GM23338 (cell line): ENCODE measurements around the gene RTL10. TPM values are rescaled to one million over a fixed set of nuclear protein-coding genes. Genes with fewer than 3 reads are reported as not detected.

ENCODE experiments used
- ATAC-seq: fragments of 200-7000 bp; cut with Tn5 transposase; 3 replicates; pipeline ENCODE4 v1.9.1; 2020
- DNase-seq: peaks from one replicate; pipeline ENCODE4 v3.0.0-alpha.2; 2015; ENCODE audit warnings: low spot score
- H2AFZ ChIP-seq: fragments of 200-600 bp; sonication (generic); 2 replicates; pipeline ENCODE4 v1.8.0; 2016; ENCODE audit warnings: antibody characterized with exemption, mild to moderate bottlenecking, moderate library complexity
- H3F3A ChIP-seq: fragments of 200-600 bp; sonication (generic); replicated peaks from 2 replicates; pipeline ENCODE4 v1.8.0; 2017; ENCODE audit warnings: antibody characterized with exemption, mixed run types, low read depth
- H3K27ac ChIP-seq: fragments of 200-600 bp; sonication (generic); 2 replicates; pipeline ENCODE4 v1.6.1; 2016; ENCODE audit warnings: low read depth
- H3K27me3 ChIP-seq: fragments of 200-600 bp; sonication (generic); 2 replicates; pipeline ENCODE4 v1.8.0; 2016; ENCODE audit warnings: mild to moderate bottlenecking, mixed run types, moderate library complexity; ENCODE audit not compliant: insufficient read depth
- H3K36me3 ChIP-seq: fragments of 200-600 bp; sonication (generic); 2 replicates; pipeline ENCODE4 v1.8.0; 2016; ENCODE audit warnings: mild to moderate bottlenecking; ENCODE audit not compliant: insufficient read depth
- H3K4me1 ChIP-seq: fragments of 200-600 bp; sonication (generic); 2 replicates; pipeline ENCODE4 v1.8.0; 2016; ENCODE audit warnings: mild to moderate bottlenecking, moderate library complexity; ENCODE audit not compliant: insufficient read depth
- H3K4me2 ChIP-seq: fragments of 200-600 bp; sonication (generic); 2 replicates; pipeline ENCODE4 v1.7.1; 2017; ENCODE audit warnings: mixed run types
- H3K4me3 ChIP-seq: fragments of 200-600 bp; sonication (generic); 2 replicates; pipeline ENCODE4 v1.6.1; 2016; ENCODE audit warnings: mixed run types
- H3K79me2 ChIP-seq: fragments of 200-600 bp; sonication (generic); replicated peaks from 2 replicates; pipeline ENCODE4 v1.8.0; 2017; ENCODE audit warnings: mild to moderate bottlenecking; ENCODE audit not compliant: insufficient read depth
- H3K9me2 ChIP-seq: fragments of 200-600 bp; sonication (generic); 2 replicates; pipeline ENCODE4 v1.8.0; 2017; ENCODE audit not compliant: insufficient read depth
- H4K20me1 ChIP-seq: fragments of 200-600 bp; sonication (generic); replicated peaks from 2 replicates; pipeline ENCODE4 v1.8.0; 2017; ENCODE audit warnings: mild to moderate bottlenecking; ENCODE audit not compliant: insufficient read depth
- H3K27ac Mint-ChIP-seq: 2 replicates; pipeline ENCODE4 v1.8.0; 2020; ENCODE audit warnings: inconsistent platforms, mild to moderate bottlenecking, moderate library complexity, mixed read lengths
- H3K27me3 Mint-ChIP-seq: 3 replicates; pipeline ENCODE4 v1.8.0; 2022; ENCODE audit warnings: low read depth, mild to moderate bottlenecking, moderate library complexity, mixed read lengths, inconsistent platforms; ENCODE audit not compliant: insufficient read depth, poor library complexity
- H3K36me3 Mint-ChIP-seq: 3 replicates; pipeline ENCODE4 v1.8.0; 2021; ENCODE audit warnings: low read depth, mild to moderate bottlenecking, inconsistent platforms, moderate library complexity, mixed read lengths
- H3K4me1 Mint-ChIP-seq: 3 replicates; pipeline ENCODE4 v1.8.0; 2020; ENCODE audit warnings: mild to moderate bottlenecking, inconsistent platforms, mixed read lengths
- H3K4me3 Mint-ChIP-seq: 3 replicates; pipeline ENCODE4 v1.8.0; 2021; ENCODE audit warnings: moderate library complexity, mild to moderate bottlenecking, inconsistent platforms, mixed read lengths
- H3K9me3 Mint-ChIP-seq: 3 replicates; pipeline ENCODE4 v1.8.0; 2020; ENCODE audit warnings: moderate library complexity, mild to moderate bottlenecking, inconsistent platforms, mixed read lengths
- CREB1 ChIP-seq: fragments of 250-450 bp; sonication (Bioruptor Pico); IDR thresholded peaks from 2 replicates; pipeline ENCODE4 v1.5.0; 2020; ENCODE audit warnings: low read depth, mild to moderate bottlenecking, moderate library complexity
- EZH2 ChIP-seq: fragments of 200-600 bp; sonication (generic); IDR thresholded peaks from one replicate; pipeline ENCODE4 v1.8.0; 2017; ENCODE audit warnings: antibody characterized with exemption, mild to moderate bottlenecking, low read depth; ENCODE audit not compliant: unreplicated experiment
- EZH2phosphoT487 ChIP-seq: fragments of 200-600 bp; sonication (generic); IDR thresholded peaks from one replicate; pipeline ENCODE4 v1.8.1; 2018; ENCODE audit warnings: antibody characterized with exemption; ENCODE audit not compliant: unreplicated experiment
- JUNB ChIP-seq: IDR thresholded peaks from one replicate; pipeline ENCODE4 v1.6.1; 2016; ENCODE audit warnings: antibody characterized with exemption; ENCODE audit not compliant: unreplicated experiment
- NANOG ChIP-seq: IDR thresholded peaks from 2 replicates; pipeline ENCODE4 v1.6.1; 2016; ENCODE audit warnings: antibody characterized with exemption, borderline replicate concordance
- POLR2AphosphoS5 ChIP-seq: IDR thresholded peaks from 2 replicates; pipeline ENCODE4 v1.6.1; 2016; ENCODE audit warnings: antibody characterized with exemption, low read depth
- STAT1 ChIP-seq: IDR thresholded peaks from one replicate; pipeline ENCODE4 v1.6.1; 2016; ENCODE audit warnings: antibody characterized with exemption; ENCODE audit not compliant: unreplicated experiment
- ZNF114 ChIP-seq: fragments of 250-450 bp; sonication (Bioruptor Pico); IDR thresholded peaks from 2 replicates; pipeline ENCODE4 v1.5.0; 2020; ENCODE audit warnings: mild to moderate bottlenecking, moderate library complexity
- ZNF331 ChIP-seq: fragments of 250-450 bp; sonication (Bioruptor Pico); IDR thresholded peaks from 2 replicates; pipeline ENCODE4 v1.5.0; 2020; ENCODE audit warnings: low read depth, mild to moderate bottlenecking, moderate library complexity
- polyA plus RNA-seq: library from polyadenylated mRNA; unstranded; fragments of >200 nt; fragmentation: Nextera tagmentation; extraction: Ambion mirVana; gene quantifications from 2 replicates; pipeline ENCODE4 v1.2.1, GENCODE V29; 2016
- total RNA-seq: library from RNA; depleted of rRNA; stranded (reverse); fragments of >200 nt; shearing (Covaris generic); gene quantifications from 2 replicates; pipeline ENCODE4 v1.2.3, GENCODE V29; 2014
- TF ChIP-seq, protein P1 (sequence below): fragments of 250-450 bp; sonication (Bioruptor Pico); IDR thresholded peaks from 2 replicates; pipeline ENCODE4 v1.5.0; 2020; ENCODE audit warnings: mild to moderate bottlenecking, moderate library complexity
- TF ChIP-seq, protein P2 (sequence below): IDR thresholded peaks from 2 replicates; pipeline ENCODE4 v1.6.1; 2016; ENCODE audit warnings: antibody characterized with exemption
- TF ChIP-seq, protein P3 (sequence below), 2 experiments: fragments of 200-600 bp in 1 of 2; sonication (generic) in 1 of 2; conservative IDR thresholded peaks; 2 replicates each; pipeline versions ENCODE4 v1.5.1 to v1.6.1; 2016 to 2017; ENCODE audit warnings: antibody characterized with exemption in 2 of 2, low read depth in 2 of 2, mild to moderate bottlenecking in 2 of 2, moderate library complexity in 1 of 2

RTL10 gene
- total and polyA plus RNA-seq, 2 experiments from 2014 or later: 9.4 to 17.4 TPM

DNA sequence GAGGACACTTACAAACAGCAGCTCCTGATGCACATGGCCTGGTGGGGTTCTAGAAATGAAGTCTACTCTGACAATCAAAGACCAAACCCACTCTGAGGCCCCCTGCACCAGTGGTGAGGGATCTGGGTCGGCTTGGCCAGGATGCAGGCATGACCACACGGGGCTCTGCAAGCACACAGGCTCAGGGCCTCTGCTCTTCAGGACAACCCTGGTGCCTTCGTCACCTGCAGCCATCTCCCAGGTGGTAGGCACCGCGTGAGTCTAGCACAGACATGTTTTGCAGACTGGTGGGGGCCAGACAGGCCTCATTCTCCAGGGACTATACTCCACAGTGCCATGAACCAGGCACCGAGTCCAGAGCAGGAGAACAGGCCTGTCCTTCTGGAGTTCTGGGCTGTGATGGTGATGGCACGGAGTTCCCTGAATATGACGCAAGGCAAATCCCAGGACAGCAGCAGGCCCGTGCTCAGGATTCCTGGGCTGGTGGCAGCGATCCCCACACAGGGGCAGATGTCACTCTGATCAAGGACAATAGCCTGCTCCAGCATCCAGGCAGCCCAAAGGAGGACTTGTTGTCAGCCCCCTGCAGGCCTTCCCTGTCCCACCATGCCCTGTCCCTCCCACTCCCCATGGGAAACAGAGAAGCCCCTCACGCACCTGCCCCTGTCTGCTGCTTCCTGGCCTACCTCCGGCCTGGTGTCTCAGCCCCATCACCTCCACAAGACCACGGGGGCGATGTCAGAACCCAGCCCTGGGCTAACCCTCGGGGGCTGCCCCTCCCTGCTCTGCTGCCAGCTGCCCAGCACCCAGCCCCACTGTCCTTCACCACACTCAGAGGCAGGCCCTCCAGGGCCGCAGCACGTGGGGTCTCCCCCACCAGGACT, 36.1 kb downstream of the RTL10 start:
- DNase-seq (no peak), ATAC-seq (no peak)
- no peaks in the 10 kb centered on the region for H3K36me3 Mint-ChIP-seq
- H3K79me2 ChIP-seq: no peaks in the 10 kb centered on the region
- no peak overlapping the region for H3K4me3 Mint-ChIP-seq
- H3K36me3 ChIP-seq: no peaks in the 10 kb centered on the region
- no peaks in the 10 kb centered on the region for H3K4me1 ChIP-seq
- no peak overlapping the region for H3K4me3 ChIP-seq
- H4K20me1 ChIP-seq: no peaks in the 10 kb centered on the region; the same call in 1 of the 2 replicates
- no peaks in the 10 kb centered on the region for H3F3A ChIP-seq
- no peaks in the 10 kb centered on the region; the same call in 2 of the 3 replicates for H3K9me3 Mint-ChIP-seq
- H3K4me2 ChIP-seq: no peak overlapping the region
- peaks cover 2% of the 10 kb centered on the region; the same call in 2 of the 3 replicates for H3K4me1 Mint-ChIP-seq
- H3K27ac Mint-ChIP-seq: no peak overlapping the region
- TF ChIP-seq ZNF331 (CRISPR knock-in tag): no peak
- TF ChIP-seq JUNB: no peak
- TF ChIP-seq STAT1: no peak
- no peak for TF ChIP-seq CREB1 (CRISPR knock-in tag)
- TF ChIP-seq EZH2phosphoT487: no peak
- no peak for TF ChIP-seq POLR2AphosphoS5
- TF ChIP-seq, protein P1, sequence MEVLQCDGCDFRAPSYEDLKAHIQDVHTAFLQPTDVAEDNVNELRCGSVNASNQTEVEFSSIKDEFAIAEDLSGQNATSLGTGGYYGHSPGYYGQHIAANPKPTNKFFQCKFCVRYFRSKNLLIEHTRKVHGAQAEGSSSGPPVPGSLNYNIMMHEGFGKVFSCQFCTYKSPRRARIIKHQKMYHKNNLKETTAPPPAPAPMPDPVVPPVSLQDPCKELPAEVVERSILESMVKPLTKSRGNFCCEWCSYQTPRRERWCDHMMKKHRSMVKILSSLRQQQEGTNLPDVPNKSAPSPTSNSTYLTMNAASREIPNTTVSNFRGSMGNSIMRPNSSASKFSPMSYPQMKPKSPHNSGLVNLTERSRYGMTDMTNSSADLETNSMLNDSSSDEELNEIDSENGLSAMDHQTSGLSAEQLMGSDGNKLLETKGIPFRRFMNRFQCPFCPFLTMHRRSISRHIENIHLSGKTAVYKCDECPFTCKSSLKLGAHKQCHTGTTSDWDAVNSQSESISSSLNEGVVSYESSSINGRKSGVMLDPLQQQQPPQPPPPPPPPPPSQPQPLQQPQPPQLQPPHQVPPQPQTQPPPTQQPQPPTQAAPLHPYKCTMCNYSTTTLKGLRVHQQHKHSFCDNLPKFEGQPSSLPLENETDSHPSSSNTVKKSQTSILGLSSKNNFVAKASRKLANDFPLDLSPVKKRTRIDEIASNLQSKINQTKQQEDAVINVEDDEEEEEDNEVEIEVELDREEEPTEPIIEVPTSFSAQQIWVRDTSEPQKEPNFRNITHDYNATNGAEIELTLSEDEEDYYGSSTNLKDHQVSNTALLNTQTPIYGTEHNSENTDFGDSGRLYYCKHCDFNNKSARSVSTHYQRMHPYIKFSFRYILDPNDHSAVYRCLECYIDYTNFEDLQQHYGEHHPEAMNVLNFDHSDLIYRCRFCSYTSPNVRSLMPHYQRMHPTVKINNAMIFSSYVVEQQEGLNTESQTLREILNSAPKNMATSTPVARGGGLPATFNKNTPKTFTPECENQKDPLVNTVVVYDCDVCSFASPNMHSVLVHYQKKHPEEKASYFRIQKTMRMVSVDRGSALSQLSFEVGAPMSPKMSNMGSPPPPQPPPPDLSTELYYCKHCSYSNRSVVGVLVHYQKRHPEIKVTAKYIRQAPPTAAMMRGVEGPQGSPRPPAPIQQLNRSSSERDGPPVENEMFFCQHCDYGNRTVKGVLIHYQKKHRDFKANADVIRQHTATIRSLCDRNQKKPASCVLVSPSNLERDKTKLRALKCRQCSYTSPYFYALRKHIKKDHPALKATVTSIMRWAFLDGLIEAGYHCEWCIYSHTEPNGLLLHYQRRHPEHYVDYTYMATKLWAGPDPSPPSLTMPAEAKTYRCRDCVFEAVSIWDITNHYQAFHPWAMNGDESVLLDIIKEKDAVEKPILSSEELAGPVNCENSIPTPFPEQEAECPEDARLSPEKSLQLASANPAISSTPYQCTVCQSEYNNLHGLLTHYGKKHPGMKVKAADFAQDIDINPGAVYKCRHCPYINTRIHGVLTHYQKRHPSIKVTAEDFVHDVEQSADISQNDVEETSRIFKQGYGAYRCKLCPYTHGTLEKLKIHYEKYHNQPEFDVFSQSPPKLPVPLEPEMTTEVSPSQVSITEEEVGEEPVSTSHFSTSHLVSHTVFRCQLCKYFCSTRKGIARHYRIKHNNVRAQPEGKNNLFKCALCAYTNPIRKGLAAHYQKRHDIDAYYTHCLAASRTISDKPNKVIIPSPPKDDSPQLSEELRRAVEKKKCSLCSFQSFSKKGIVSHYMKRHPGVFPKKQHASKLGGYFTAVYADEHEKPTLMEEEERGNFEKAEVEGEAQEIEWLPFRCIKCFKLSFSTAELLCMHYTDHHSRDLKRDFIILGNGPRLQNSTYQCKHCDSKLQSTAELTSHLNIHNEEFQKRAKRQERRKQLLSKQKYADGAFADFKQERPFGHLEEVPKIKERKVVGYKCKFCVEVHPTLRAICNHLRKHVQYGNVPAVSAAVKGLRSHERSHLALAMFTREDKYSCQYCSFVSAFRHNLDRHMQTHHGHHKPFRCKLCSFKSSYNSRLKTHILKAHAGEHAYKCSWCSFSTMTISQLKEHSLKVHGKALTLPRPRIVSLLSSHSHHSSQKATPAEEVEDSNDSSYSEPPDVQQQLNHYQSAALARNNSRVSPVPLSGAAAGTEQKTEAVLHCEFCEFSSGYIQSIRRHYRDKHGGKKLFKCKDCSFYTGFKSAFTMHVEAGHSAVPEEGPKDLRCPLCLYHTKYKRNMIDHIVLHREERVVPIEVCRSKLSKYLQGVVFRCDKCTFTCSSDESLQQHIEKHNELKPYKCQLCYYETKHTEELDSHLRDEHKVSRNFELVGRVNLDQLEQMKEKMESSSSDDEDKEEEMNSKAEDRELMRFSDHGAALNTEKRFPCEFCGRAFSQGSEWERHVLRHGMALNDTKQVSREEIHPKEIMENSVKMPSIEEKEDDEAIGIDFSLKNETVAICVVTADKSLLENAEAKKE (CRISPR knock-in tag): no peak
- TF ChIP-seq EZH2: no peak
- no peak for TF ChIP-seq ZNF114 (CRISPR knock-in tag)
- TF ChIP-seq, protein P2, sequence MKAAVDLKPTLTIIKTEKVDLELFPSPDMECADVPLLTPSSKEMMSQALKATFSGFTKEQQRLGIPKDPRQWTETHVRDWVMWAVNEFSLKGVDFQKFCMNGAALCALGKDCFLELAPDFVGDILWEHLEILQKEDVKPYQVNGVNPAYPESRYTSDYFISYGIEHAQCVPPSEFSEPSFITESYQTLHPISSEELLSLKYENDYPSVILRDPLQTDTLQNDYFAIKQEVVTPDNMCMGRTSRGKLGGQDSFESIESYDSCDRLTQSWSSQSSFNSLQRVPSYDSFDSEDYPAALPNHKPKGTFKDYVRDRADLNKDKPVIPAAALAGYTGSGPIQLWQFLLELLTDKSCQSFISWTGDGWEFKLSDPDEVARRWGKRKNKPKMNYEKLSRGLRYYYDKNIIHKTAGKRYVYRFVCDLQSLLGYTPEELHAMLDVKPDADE: no peak
- TF ChIP-seq, protein P3, sequence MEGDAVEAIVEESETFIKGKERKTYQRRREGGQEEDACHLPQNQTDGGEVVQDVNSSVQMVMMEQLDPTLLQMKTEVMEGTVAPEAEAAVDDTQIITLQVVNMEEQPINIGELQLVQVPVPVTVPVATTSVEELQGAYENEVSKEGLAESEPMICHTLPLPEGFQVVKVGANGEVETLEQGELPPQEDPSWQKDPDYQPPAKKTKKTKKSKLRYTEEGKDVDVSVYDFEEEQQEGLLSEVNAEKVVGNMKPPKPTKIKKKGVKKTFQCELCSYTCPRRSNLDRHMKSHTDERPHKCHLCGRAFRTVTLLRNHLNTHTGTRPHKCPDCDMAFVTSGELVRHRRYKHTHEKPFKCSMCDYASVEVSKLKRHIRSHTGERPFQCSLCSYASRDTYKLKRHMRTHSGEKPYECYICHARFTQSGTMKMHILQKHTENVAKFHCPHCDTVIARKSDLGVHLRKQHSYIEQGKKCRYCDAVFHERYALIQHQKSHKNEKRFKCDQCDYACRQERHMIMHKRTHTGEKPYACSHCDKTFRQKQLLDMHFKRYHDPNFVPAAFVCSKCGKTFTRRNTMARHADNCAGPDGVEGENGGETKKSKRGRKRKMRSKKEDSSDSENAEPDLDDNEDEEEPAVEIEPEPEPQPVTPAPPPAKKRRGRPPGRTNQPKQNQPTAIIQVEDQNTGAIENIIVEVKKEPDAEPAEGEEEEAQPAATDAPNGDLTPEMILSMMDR (conservative IDR thresholded peaks at IDR 0.05; ENCODE audit: low read depth in 2 of 2): no peak
- no peak for TF ChIP-seq NANOG
- no peak overlapping the region for H2AFZ ChIP-seq
- no peaks in the 10 kb centered on the region for H3K9me2 ChIP-seq
- no peak overlapping the region for H3K27ac ChIP-seq
- no peaks in the 10 kb centered on the region for H3K27me3 ChIP-seq
- H3K27me3 Mint-ChIP-seq: peaks cover 10% of the 10 kb centered on the region
